Hepatocyte (in vitro differentiated cells): ENCODE results near the gene MRPS12.
"Not testable (repeated sequence)": the region's sequence is repeated elsewhere in the genome, so short reads cannot be mapped to it uniquely, and the experiment has no call there.

Source experiments
- CTCF ChIP-seq: fragments of 200-600 bp; sonication (generic); IDR thresholded peaks from 2 replicates; pipeline ENCODE4 v1.5.1; 2016; ENCODE audit warnings: antibody characterized with exemption, mild to moderate bottlenecking; ENCODE audit not compliant: poor library complexity
- EZH2 ChIP-seq: fragments of 200-600 bp; sonication (generic); IDR thresholded peaks from 2 replicates; pipeline ENCODE4 v1.6.1; 2016; ENCODE audit warnings: antibody characterized with exemption, mild to moderate bottlenecking, borderline replicate concordance
- EZH2phosphoT487 ChIP-seq: fragments of 200-600 bp; sonication (generic); IDR thresholded peaks from one replicate; pipeline ENCODE4 v1.6.1; 2018; ENCODE audit warnings: antibody characterized with exemption, mild to moderate bottlenecking, low read depth, moderate library complexity; ENCODE audit not compliant: unreplicated experiment, severe bottlenecking

- not testable (repeated sequence) for TF ChIP-seq CTCF, EZH2, EZH2phosphoT487
These were observed 35.4 kb downstream of the MRPS12 start for GRCh38 chr19:38966149-38966548.
